OCI-LY3 (cell line): Measurements from ENCODE around the gene ZFAND3.

Source experiments
- EZH2phosphoT487 ChIP-seq: fragments of 200-600 bp; shearing (Covaris generic); IDR thresholded peaks from 2 replicates; pipeline ENCODE4 v1.6.1; 2018; ENCODE audit warnings: antibody characterized with exemption, mixed run types, low read depth
- TF ChIP-seq, protein P1 (sequence below): fragments of 200-600, 300-600 bp; sonication (generic); IDR thresholded peaks from 2 replicates; pipeline ENCODE4 v1.5.1; 2014; ENCODE audit warnings: antibody characterized with exemption, low read length, low read depth

- TF ChIP-seq, protein P1, sequence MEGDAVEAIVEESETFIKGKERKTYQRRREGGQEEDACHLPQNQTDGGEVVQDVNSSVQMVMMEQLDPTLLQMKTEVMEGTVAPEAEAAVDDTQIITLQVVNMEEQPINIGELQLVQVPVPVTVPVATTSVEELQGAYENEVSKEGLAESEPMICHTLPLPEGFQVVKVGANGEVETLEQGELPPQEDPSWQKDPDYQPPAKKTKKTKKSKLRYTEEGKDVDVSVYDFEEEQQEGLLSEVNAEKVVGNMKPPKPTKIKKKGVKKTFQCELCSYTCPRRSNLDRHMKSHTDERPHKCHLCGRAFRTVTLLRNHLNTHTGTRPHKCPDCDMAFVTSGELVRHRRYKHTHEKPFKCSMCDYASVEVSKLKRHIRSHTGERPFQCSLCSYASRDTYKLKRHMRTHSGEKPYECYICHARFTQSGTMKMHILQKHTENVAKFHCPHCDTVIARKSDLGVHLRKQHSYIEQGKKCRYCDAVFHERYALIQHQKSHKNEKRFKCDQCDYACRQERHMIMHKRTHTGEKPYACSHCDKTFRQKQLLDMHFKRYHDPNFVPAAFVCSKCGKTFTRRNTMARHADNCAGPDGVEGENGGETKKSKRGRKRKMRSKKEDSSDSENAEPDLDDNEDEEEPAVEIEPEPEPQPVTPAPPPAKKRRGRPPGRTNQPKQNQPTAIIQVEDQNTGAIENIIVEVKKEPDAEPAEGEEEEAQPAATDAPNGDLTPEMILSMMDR, result no peak
- TF ChIP-seq EZH2phosphoT487, result no peak
These were observed 124.0 kb downstream of the ZFAND3 start for GRCh38 chr6:37943436-37944058.
